ENCODE results near the gene EMILIN3.

DNA sequence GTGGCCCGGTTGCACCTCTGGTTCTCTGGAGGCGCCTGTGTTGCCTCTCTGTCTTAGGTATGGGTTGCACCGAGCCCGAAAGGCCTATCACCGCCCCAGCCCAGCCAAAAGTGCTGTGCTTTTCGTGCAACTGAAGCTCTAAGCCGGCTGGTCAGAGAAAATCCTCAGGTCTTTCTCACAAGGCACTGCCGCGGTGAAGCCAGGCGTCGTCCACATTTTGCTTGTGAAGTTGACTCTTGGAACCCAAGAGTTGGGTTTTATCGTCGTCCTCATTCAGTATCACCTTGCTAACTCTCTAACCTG lies 726 bp upstream of the EMILIN3 start:
- TF ChIP-seq, protein P1, sequence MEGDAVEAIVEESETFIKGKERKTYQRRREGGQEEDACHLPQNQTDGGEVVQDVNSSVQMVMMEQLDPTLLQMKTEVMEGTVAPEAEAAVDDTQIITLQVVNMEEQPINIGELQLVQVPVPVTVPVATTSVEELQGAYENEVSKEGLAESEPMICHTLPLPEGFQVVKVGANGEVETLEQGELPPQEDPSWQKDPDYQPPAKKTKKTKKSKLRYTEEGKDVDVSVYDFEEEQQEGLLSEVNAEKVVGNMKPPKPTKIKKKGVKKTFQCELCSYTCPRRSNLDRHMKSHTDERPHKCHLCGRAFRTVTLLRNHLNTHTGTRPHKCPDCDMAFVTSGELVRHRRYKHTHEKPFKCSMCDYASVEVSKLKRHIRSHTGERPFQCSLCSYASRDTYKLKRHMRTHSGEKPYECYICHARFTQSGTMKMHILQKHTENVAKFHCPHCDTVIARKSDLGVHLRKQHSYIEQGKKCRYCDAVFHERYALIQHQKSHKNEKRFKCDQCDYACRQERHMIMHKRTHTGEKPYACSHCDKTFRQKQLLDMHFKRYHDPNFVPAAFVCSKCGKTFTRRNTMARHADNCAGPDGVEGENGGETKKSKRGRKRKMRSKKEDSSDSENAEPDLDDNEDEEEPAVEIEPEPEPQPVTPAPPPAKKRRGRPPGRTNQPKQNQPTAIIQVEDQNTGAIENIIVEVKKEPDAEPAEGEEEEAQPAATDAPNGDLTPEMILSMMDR (IDR thresholded peaks at IDR 0.05) = no peak
- TF ChIP-seq ZFX (IDR thresholded peaks at IDR 0.05; ENCODE audit: borderline replicate concordance) = no peak
